ENCODE measurements around the gene ABCD1.

Gene ABCD1

GRCh38 chrX:153688506-153688905 lies 36.1 kb upstream of the ABCD1 start:
- Histone ChIP-seq H3K4me3 (ENCODE audit: low read depth, low read length, poor library complexity, severe bottlenecking) (no peak overlapping the region), H3K27ac (ENCODE audit: low read depth, low read length, poor library complexity, severe bottlenecking) (no peak overlapping the region), H3K9ac (ENCODE audit: low read length) (no peak overlapping the region), H3F3A (ENCODE audit: insufficient read depth, low read length) (no peaks in the 10 kb centered on the region), H3K9me2 (ENCODE audit: low read depth, low read length) (no peaks in the 10 kb centered on the region), H3K9me3 (ENCODE audit: low read length) (no peaks in the 10 kb centered on the region), H4K20me1 (ENCODE audit: insufficient read depth, low read length) (no peaks in the 10 kb centered on the region), H3K4me1 (ENCODE audit: insufficient read depth, low read length, severe bottlenecking) (no peaks in the 10 kb centered on the region), H3K79me2 (ENCODE audit: insufficient read depth, low read length) (no peaks in the 10 kb centered on the region), H3K36me3 (ENCODE audit: insufficient read depth, low read length) (no peaks in the 10 kb centered on the region), H2AFZ (ENCODE audit: low read length) (no peak overlapping the region), H3K27me3 (ENCODE audit: insufficient read depth, low read length) (no peaks in the 10 kb centered on the region), H3K4me2 (ENCODE audit: low read length) (no peak overlapping the region; the same call in 1 of the 2 replicates)
- no peak for TF ChIP-seq CTCF (IDR thresholded peaks at IDR 0.05; ENCODE audit: low read length)

- no peaks in the 10 kb centered on the region for H3K36me3 ChIP-seq (ENCODE audit: insufficient read depth, low read length)
- H3K9me3 ChIP-seq (ENCODE audit: low read length) = no peaks in the 10 kb centered on the region
- H3K27ac ChIP-seq (ENCODE audit: low read depth, low read length, poor library complexity, severe bottlenecking) = no peak overlapping the region
- no peaks in the 10 kb centered on the region for H3K9me2 ChIP-seq (ENCODE audit: low read depth, low read length)
- H3K4me3 ChIP-seq (ENCODE audit: low read depth, low read length, poor library complexity, severe bottlenecking) = no peak overlapping the region
- no peak overlapping the region for H3K9ac ChIP-seq (ENCODE audit: low read length)
- no peaks in the 10 kb centered on the region for H3K27me3 ChIP-seq (ENCODE audit: insufficient read depth, low read length)
- H4K20me1 ChIP-seq (ENCODE audit: insufficient read depth, low read length) = no peaks in the 10 kb centered on the region
- no peaks in the 10 kb centered on the region for H3F3A ChIP-seq (ENCODE audit: insufficient read depth, low read length)
- H3K4me2 ChIP-seq (ENCODE audit: low read length) = no peak overlapping the region
- no peak for TF ChIP-seq CTCF (IDR thresholded peaks at IDR 0.05; ENCODE audit: low read length)
- no peaks in the 10 kb centered on the region for H3K4me1 ChIP-seq (ENCODE audit: insufficient read depth, low read length, severe bottlenecking)
- no peaks in the 10 kb centered on the region for H3K79me2 ChIP-seq (ENCODE audit: insufficient read depth, low read length)
- H2AFZ ChIP-seq (ENCODE audit: low read length) = no peak overlapping the region
These were observed 35.6 kb upstream of the ABCD1 start for GRCh38 chrX:153688911-153689590.

DNA sequence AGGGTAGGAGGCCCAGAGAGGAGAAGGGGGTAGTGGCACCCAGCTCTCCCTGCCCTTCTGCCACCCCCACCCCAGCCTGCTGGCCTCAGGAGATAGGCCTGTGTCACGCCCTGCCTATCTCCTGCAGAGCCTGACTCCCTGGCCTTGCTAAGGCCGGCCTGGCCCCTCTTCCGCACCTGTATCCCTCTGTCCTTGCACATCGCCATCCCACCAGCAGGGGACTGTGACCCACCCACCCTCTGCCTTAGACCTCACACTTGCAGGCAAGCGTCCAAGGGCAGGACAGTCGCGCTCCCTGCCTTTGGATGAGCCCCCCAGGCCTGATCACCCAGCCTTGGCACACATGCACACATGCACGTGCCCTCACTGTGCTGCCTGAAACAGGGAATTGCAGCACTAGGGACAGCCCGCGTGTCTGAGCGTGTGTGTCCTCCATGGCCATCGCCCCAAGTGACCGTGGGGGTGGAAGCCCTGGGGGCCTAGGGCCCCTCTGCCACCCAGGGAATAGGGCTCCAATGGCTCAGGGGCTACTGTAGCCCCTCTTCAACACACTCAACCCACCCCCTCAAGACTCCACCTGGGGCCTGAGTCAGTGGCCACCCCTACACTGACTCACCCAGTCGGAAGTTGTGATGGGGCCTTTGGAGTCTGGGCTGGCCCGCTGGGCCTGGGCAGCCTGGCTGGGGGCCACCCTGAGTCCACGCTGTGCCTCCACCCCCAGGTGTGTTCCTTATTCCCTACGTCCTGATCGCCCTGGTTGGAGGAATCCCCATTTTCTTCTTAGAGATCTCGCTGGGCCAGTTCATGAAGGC lies 34.8 kb upstream of the ABCD1 start:
- no peaks in the 10 kb centered on the region for H3K36me3 ChIP-seq (ENCODE audit: insufficient read depth, low read length)
- no peaks in the 10 kb centered on the region for H4K20me1 ChIP-seq (ENCODE audit: insufficient read depth, low read length)
- TF ChIP-seq EZH2 (IDR thresholded peaks at IDR 0.05; ENCODE audit: borderline replicate concordance, low read length) (no peak), CTCF (IDR thresholded peaks at IDR 0.05; ENCODE audit: low read length) (no peak)
- no peak overlapping the region for H3K27ac ChIP-seq (ENCODE audit: low read depth, low read length, poor library complexity, severe bottlenecking)
- no peak overlapping the region for H3K9ac ChIP-seq (ENCODE audit: low read length)
- H3K9me2 ChIP-seq (ENCODE audit: low read depth, low read length) = no peaks in the 10 kb centered on the region
- H3F3A ChIP-seq (ENCODE audit: insufficient read depth, low read length) = no peaks in the 10 kb centered on the region
- H2AFZ ChIP-seq (ENCODE audit: low read length) = no peak overlapping the region
- no peaks in the 10 kb centered on the region for H3K4me1 ChIP-seq (ENCODE audit: insufficient read depth, low read length, severe bottlenecking)
- H3K27me3 ChIP-seq (ENCODE audit: insufficient read depth, low read length) = no peaks in the 10 kb centered on the region
- no peaks in the 10 kb centered on the region for H3K9me3 ChIP-seq (ENCODE audit: low read length)
- no peak overlapping the region for H3K4me3 ChIP-seq (ENCODE audit: low read depth, low read length, poor library complexity, severe bottlenecking)
- no peaks in the 10 kb centered on the region for H3K79me2 ChIP-seq (ENCODE audit: insufficient read depth, low read length)
- H3K4me2 ChIP-seq (ENCODE audit: low read length) = no peak overlapping the region

All from OCI-LY1 (cell line).